ENCODE results near the gene MERTK.
"Not testable (repeated sequence)": the region's sequence is repeated elsewhere in the genome, so short reads cannot be mapped to it uniquely, and the experiment has no call there.

Gene MERTK

GRCh38 chr2:111946294-111947114 lies 48.1 kb downstream of the MERTK start:
- no peak for DNase-seq

GRCh38 chr2:111947219-111947618 lies 48.8 kb downstream of the MERTK start:
- no peak for DNase-seq

- no peak for DNase-seq
Measured at GRCh38 chr2:111948832-111949231, 50.4 kb downstream of the MERTK start.

GRCh38 chr2:111950236-111950635 lies 51.8 kb downstream of the MERTK start:
- DNase-seq = no peak

GRCh38 chr2:111951486-111951885 lies 53.1 kb downstream of the MERTK start:
- DNase-seq = no peak

GRCh38 chr2:111952871-111953452 lies 54.6 kb downstream of the MERTK start:
- DNase-seq = no peak

GRCh38 chr2:111954602-111955332 lies 56.4 kb downstream of the MERTK start:
- no peak for DNase-seq

- no peak for DNase-seq
Measured at GRCh38 chr2:111957872-111958354, 59.5 kb downstream of the MERTK start.

- no peak for DNase-seq
Measured at GRCh38 chr2:111958901-111959300, 60.5 kb downstream of the MERTK start.

GRCh38 chr2:111961663-111962062 lies 63.3 kb downstream of the MERTK start:
- no peak for DNase-seq

GRCh38 chr2:111963086-111963485 lies 64.7 kb downstream of the MERTK start:
- not testable (repeated sequence) for DNase-seq

GRCh38 chr2:111963508-111963907 lies 65.1 kb downstream of the MERTK start:
- not testable (repeated sequence) for DNase-seq

- no peak for DNase-seq
Measured at GRCh38 chr2:111965062-111965461, 66.7 kb downstream of the MERTK start.

- no peak for DNase-seq
Measured at GRCh38 chr2:111966241-111966640, 67.8 kb downstream of the MERTK start.

- DNase-seq = no peak
Measured at GRCh38 chr2:111967018-111967417, 68.6 kb downstream of the MERTK start.

GRCh38 chr2:111970453-111970852 lies 72.0 kb downstream of the MERTK start:
- no peak for DNase-seq

GRCh38 chr2:111972955-111973565 lies 74.7 kb downstream of the MERTK start:
- no peak for DNase-seq

- DNase-seq = no peak
Measured at GRCh38 chr2:111973701-111974100, 75.3 kb downstream of the MERTK start.

- no peak for DNase-seq
Measured at GRCh38 chr2:111975053-111975552, 76.7 kb downstream of the MERTK start.

GRCh38 chr2:111975819-111976218 lies 77.4 kb downstream of the MERTK start:
- no peak for DNase-seq

GRCh38 chr2:111977240-111977639 lies 78.8 kb downstream of the MERTK start:
- DNase-seq = no peak

- DNase-seq = no peak
Measured at GRCh38 chr2:111978452-111979170, 80.2 kb downstream of the MERTK start.

Data from stimulated activated CD4-positive, alpha-beta T cell treated with anti-CD3 and anti-CD28 coated beads, Interleukin-2, amount 100 ng/mL, for 24 hours (primary cell).